GM12878 (cell line): ENCODE results near the gene ANK3. TPM values are rescaled to one million over a fixed set of nuclear protein-coding genes. Genes with fewer than 3 reads are reported as not detected.

Experiments used
- ATAC-seq: fragments of 200-7000 bp; cut with Tn5 transposase; 3 replicates; pipeline ENCODE4 v1.9.1; 2020; ENCODE audit warnings: mild to moderate bottlenecking, moderate library complexity
- BruUV-seq: library from RNA; stranded (reverse); fragments of 400-500 nt; replicated peaks from 2 replicates; lab custom pipeline; 2021; lab: Mats Ljungman, UMichigan
- CTCF ChIA-PET: fragments of 300-600 bp; sonication (Branson Sonifier 250); formaldehyde crosslinking; extraction: SDS; loops from one replicate; lab custom pipeline; 2021; ENCODE audit warnings: inconsistent platforms; lab: Yijun Ruan, JAX
- POLR2A ChIA-PET: fragments of 350-600 bp; formaldehyde crosslinking; extraction: SDS; loops from one replicate; lab custom pipeline; 2021; ENCODE audit warnings: inconsistent platforms; lab: Charles Lee
- RAD21 ChIA-PET: fragments of 300-600 bp; sonication (Branson Sonifier 250); formaldehyde crosslinking; loops from one replicate; lab custom pipeline; 2023; ENCODE audit warnings: antibody characterized with exemption; ENCODE audit not compliant: unreplicated experiment; lab: Charles Lee
- SMC1A ChIA-PET: fragments of 300-600 bp; sonication (Branson Sonifier 250); formaldehyde crosslinking; loops from one replicate; lab custom pipeline; 2023; ENCODE audit not compliant: unreplicated experiment, uncharacterized antibody; lab: Charles Lee
- DNase-seq: peaks from one replicate; pipeline ENCODE4 v3.0.0-alpha.2; 2011; ENCODE audit warnings: low read depth, low spot score
- FAIRE-seq: peaks from 3 replicates; lab custom pipeline; 2011; peaks lifted over from hg19 to GRCh38; lab: Jason Lieb, UNC
- H2AFZ ChIP-seq: 2 replicates; pipeline ENCODE4 v1.6.0; 2011; ENCODE audit warnings: low read depth, low read length, control low read depth; ENCODE audit not compliant: control insufficient read depth
- H3K27ac ChIP-seq: 2 replicates; pipeline ENCODE4 v1.5.1; 2011; ENCODE audit warnings: control low read depth; ENCODE audit not compliant: control insufficient read depth, insufficient read depth
- H3K27me3 ChIP-seq, 2 experiments: replicated peaks in 1 of 2; 2 replicates each; pipeline versions ENCODE4 v1.6.0 to v1.6.1; 2011; ENCODE audit warnings: low read length in 1 of 2; ENCODE audit not compliant: control insufficient read depth in 2 of 2, insufficient read depth in 2 of 2
- H3K36me3 ChIP-seq, 2 experiments: 2 replicates each; pipeline ENCODE4 v1.5.1; 2011; ENCODE audit warnings: low read length in 1 of 2; ENCODE audit not compliant: control insufficient read depth in 2 of 2, insufficient read depth in 2 of 2
- H3K4me1 ChIP-seq: 2 replicates; pipeline ENCODE4 v1.6.1; 2011; ENCODE audit warnings: mild to moderate bottlenecking, low read length, moderate library complexity, mixed read lengths; ENCODE audit not compliant: control insufficient read depth, insufficient read depth
- H3K4me2 ChIP-seq: 2 replicates; pipeline ENCODE4 v1.6.0; 2011; ENCODE audit warnings: control low read depth; ENCODE audit not compliant: control insufficient read depth, insufficient read depth
- H3K4me3 ChIP-seq: fragments of 200-600 bp; sonication (generic); 2 replicates; pipeline ENCODE4 v1.5.1; 2016
- H3K79me2 ChIP-seq: 2 replicates; pipeline ENCODE4 v1.6.0; 2011; ENCODE audit warnings: low read length; ENCODE audit not compliant: control insufficient read depth, insufficient read depth
- H3K9ac ChIP-seq: 2 replicates; pipeline ENCODE4 v1.8.0; 2011; ENCODE audit warnings: low read length, control low read depth, mixed read lengths; ENCODE audit not compliant: control insufficient read depth, insufficient read depth
- H3K9me3 ChIP-seq: replicated peaks from 3 replicates; pipeline ENCODE4 v1.5.1; 2011; ENCODE audit warnings: mild to moderate bottlenecking, low read length; ENCODE audit not compliant: control insufficient read depth, insufficient read depth
- H4K20me1 ChIP-seq: 2 replicates; pipeline ENCODE4 v1.6.0; 2011; ENCODE audit not compliant: control insufficient read depth, insufficient read depth
- ASH2L ChIP-seq: fragments of 300-600, 200-600 bp; sonication (generic); IDR thresholded peaks from 2 replicates; pipeline ENCODE4 v1.6.1; 2017; ENCODE audit warnings: low read depth, mild to moderate bottlenecking, borderline replicate concordance
- ETV6 ChIP-seq, 2 experiments: fragments of 450-650 bp in 1 of 2; IDR thresholded peaks in 1 of 2; conservative IDR thresholded peaks in 1 of 2; 2 replicates each; pipeline ENCODE4 v1.6.1; 2014; ENCODE audit warnings: antibody characterized with exemption in 1 of 2, borderline replicate concordance in 1 of 2, low read depth in 1 of 2, mild to moderate bottlenecking in 1 of 2, moderate library complexity in 1 of 2
- GABPA ChIP-seq: IDR thresholded peaks from 2 replicates; pipeline ENCODE4 v1.6.1; 2014; ENCODE audit warnings: antibody characterized with exemption, low read depth, mild to moderate bottlenecking, inconsistent platforms
- KDM1A ChIP-seq: fragments of 200-600 bp; sonication (generic); IDR thresholded peaks from 2 replicates; pipeline ENCODE4 v1.6.1; 2016; ENCODE audit warnings: borderline replicate concordance
- MTA2 ChIP-seq: fragments of 450-650 bp; IDR thresholded peaks from 2 replicates; pipeline ENCODE4 v1.6.1; 2016; ENCODE audit warnings: low read depth, mild to moderate bottlenecking, moderate library complexity
- NFXL1 ChIP-seq: fragments of 450-650 bp; IDR thresholded peaks from 2 replicates; pipeline ENCODE4 v1.6.1; 2017; ENCODE audit warnings: antibody characterized with exemption, mild to moderate bottlenecking, borderline replicate concordance
- POLR2AphosphoS5 ChIP-seq: IDR thresholded peaks from 2 replicates; pipeline ENCODE4 v1.6.1; 2011; ENCODE audit warnings: mild to moderate bottlenecking, low read length, inconsistent platforms
- RAD21 ChIP-seq: IDR thresholded peaks from 2 replicates; pipeline ENCODE4 v1.6.1; 2011; ENCODE audit warnings: mild to moderate bottlenecking, low read depth, low read length, moderate library complexity; ENCODE audit not compliant: insufficient read depth
- SUPT20H ChIP-seq: IDR thresholded peaks from 2 replicates; pipeline ENCODE4 v1.6.1; 2011; ENCODE audit warnings: low read depth, mild to moderate bottlenecking, low read length, moderate library complexity, borderline replicate concordance; ENCODE audit not compliant: control insufficient read depth
- SUZ12 ChIP-seq: fragments of 200-600 bp; sonication (generic); IDR thresholded peaks from one replicate; pipeline ENCODE4 v1.6.1; 2018; ENCODE audit warnings: antibody characterized with exemption, mild to moderate bottlenecking; ENCODE audit not compliant: unreplicated experiment
- TCF12 ChIP-seq: IDR thresholded peaks from 2 replicates; pipeline ENCODE4 v1.6.1; 2011; ENCODE audit warnings: low read depth, mild to moderate bottlenecking, low read length
- ZBED1 ChIP-seq: IDR thresholded peaks from 2 replicates; pipeline ENCODE4 v1.6.1; 2016; ENCODE audit warnings: borderline replicate concordance
- ZNF592 ChIP-seq: fragments of 450-650 bp; IDR thresholded peaks from 2 replicates; pipeline ENCODE4 v1.6.1; 2017; ENCODE audit warnings: mild to moderate bottlenecking, moderate library complexity
- WGBS: methylation state at CpG from one replicate; pipeline ENCODE4 v1.1.6; 2016; ENCODE audit warnings: low lambda C conversion rate; ENCODE audit not compliant: insufficient replicate concordance, insufficient coverage; ENCODE audit errors: missing lambda C conversion rate; 5-methylcytosine and 5-hydroxymethylcytosine counted together
- in situ Hi-C: fragments of 300-500 bp; cut with MboI; formaldehyde crosslinking; loops from 9 replicates; pipeline ENCODE4 v1.14.3; 2018; ENCODE audit warnings: mixed read lengths
- intact Hi-C: fragments of 100-400 bp; cut with micrococcal nuclease; formaldehyde crosslinking; loops from one replicate; pipeline ENCODE4 v1.14.2; 2022; ENCODE audit not compliant: unreplicated experiment
- polyA plus RNA-seq, 11 experiments: library from polyadenylated mRNA; depleted of rRNA in 4 of 11; unstranded in 6 of 11; stranded (reverse) in 5 of 11; fragments of >200 nt; fragmentation: Nextera tagmentation in 4 of 11; fragmentation: Illumina TruSeq in 1 of 11; extraction: Ambion mirVana in 4 of 11; extraction: Trizol in 1 of 11; gene quantifications; 1 replicate in 1 of 11; 2 replicates in 10 of 11; pipeline versions ENCODE4 v1.2.1 to v1.2.3, GENCODE V29; 2011 to 2016; ENCODE audit warnings: inconsistent platforms in 2 of 11, missing spikeins in 2 of 11, low read depth in 1 of 11
- total RNA-seq, 4 experiments: library from RNA; depleted of rRNA in 3 of 4; stranded (reverse); fragments of >200 nt in 3 of 4; fragmentation: Illumina TruSeq in 1 of 4; extraction: Trizol in 1 of 4; gene quantifications; 2 replicates each; pipeline versions ENCODE4 v1.2.1 to v1.2.3, GENCODE V29; 2013 to 2021
- TF ChIP-seq, protein P1 (sequence below): fragments of 450-650 bp; IDR thresholded peaks from 2 replicates; pipeline ENCODE4 v1.6.1; 2018; ENCODE audit warnings: mild to moderate bottlenecking, low read depth, moderate library complexity; ENCODE audit not compliant: partially characterized antibody
- TF ChIP-seq, protein P2 (sequence below): fragments of 450-650 bp; IDR thresholded peaks from 2 replicates; pipeline ENCODE4 v1.6.1; 2016; ENCODE audit warnings: mild to moderate bottlenecking

The ANK3 gene
- total and polyA plus RNA-seq, 10 of the 15 experiments (the other 5 are each of a cell fraction or from before 2014, with no cell fraction given) = 0.06 to 0.82 (median 0.20) TPM; not detected in 2

GRCh38 chr10:60187691-60188090, 202.0 kb downstream of the ANK3 start:
- H3K9ac ChIP-seq = no peak overlapping the region
- H4K20me1 ChIP-seq = no peaks in the 10 kb centered on the region
- in situ Hi-C loops (no loop called here), intact Hi-C loops (no loop called here)
- 12% methylated on average over 1 of the region's 1 CpG for WGBS
- no peak overlapping the region for H2AFZ ChIP-seq
- H3K9me3 ChIP-seq = no peaks in the 10 kb centered on the region; the same call in 2 of the 3 replicates
- ChIA-PET SMC1A (no interaction called here), RAD21 (interaction anchor here (0.6 kb wide), 1 partner anchor 43 kb away, joined by 6 read pairs; no protein-coding TSS in a partner anchor), POLR2A (no interaction called here), CTCF (interaction anchor here (1.3 kb wide), 1 partner anchor 16 kb away, joined by 4 read pairs; no protein-coding TSS in a partner anchor)
- H3K79me2 ChIP-seq = no peaks in the 10 kb centered on the region
- no peaks in the 10 kb centered on the region; a peak in 1 of 4 replicates for H3K27me3 ChIP-seq
- no TSS peak for BruUV-seq
- ATAC-seq (no peak), DNase-seq (no peak), FAIRE-seq (no peak)
- H3K27ac ChIP-seq = no peak overlapping the region
- no peak for TF ChIP-seq KDM1A
- TF ChIP-seq, protein P1, sequence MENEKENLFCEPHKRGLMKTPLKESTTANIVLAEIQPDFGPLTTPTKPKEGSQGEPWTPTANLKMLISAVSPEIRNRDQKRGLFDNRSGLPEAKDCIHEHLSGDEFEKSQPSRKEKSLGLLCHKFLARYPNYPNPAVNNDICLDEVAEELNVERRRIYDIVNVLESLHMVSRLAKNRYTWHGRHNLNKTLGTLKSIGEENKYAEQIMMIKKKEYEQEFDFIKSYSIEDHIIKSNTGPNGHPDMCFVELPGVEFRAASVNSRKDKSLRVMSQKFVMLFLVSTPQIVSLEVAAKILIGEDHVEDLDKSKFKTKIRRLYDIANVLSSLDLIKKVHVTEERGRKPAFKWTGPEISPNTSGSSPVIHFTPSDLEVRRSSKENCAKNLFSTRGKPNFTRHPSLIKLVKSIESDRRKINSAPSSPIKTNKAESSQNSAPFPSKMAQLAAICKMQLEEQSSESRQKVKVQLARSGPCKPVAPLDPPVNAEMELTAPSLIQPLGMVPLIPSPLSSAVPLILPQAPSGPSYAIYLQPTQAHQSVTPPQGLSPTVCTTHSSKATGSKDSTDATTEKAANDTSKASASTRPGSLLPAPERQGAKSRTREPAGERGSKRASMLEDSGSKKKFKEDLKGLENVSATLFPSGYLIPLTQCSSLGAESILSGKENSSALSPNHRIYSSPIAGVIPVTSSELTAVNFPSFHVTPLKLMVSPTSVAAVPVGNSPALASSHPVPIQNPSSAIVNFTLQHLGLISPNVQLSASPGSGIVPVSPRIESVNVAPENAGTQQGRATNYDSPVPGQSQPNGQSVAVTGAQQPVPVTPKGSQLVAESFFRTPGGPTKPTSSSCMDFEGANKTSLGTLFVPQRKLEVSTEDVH = no peak
- no peak for TF ChIP-seq SUZ12
- TF ChIP-seq GABPA = no peak
- no peak for TF ChIP-seq SUPT20H
- TF ChIP-seq RAD21 = no peak
- TF ChIP-seq, protein P2, sequence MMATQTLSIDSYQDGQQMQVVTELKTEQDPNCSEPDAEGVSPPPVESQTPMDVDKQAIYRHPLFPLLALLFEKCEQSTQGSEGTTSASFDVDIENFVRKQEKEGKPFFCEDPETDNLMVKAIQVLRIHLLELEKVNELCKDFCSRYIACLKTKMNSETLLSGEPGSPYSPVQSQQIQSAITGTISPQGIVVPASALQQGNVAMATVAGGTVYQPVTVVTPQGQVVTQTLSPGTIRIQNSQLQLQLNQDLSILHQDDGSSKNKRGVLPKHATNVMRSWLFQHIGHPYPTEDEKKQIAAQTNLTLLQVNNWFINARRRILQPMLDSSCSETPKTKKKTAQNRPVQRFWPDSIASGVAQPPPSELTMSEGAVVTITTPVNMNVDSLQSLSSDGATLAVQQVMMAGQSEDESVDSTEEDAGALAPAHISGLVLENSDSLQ = no peak
- no peak for TF ChIP-seq TCF12
- no peak for TF ChIP-seq MTA2
- TF ChIP-seq POLR2AphosphoS5 = no peak
- TF ChIP-seq NFXL1 = no peak
- TF ChIP-seq ETV6 (conservative IDR thresholded peaks at IDR 0.05 in 1 of 2, IDR thresholded peaks at IDR 0.05 in 1 of 2; ENCODE audit: borderline replicate concordance in 1 of 2, low read depth in 1 of 2) = no peak
- no peak for TF ChIP-seq ZNF592
- TF ChIP-seq ASH2L = no peak
- TF ChIP-seq ZBED1 = no peak
- no peaks in the 10 kb centered on the region for H3K4me1 ChIP-seq
- H3K36me3 ChIP-seq = no peaks in the 10 kb centered on the region
- no peak overlapping the region for H3K4me3 ChIP-seq
- no peak overlapping the region for H3K4me2 ChIP-seq
